Measurements from ENCODE around the gene BHLHE40. TPM values are rescaled to one million over a fixed set of nuclear protein-coding genes. Genes with fewer than 3 reads are reported as not detected.

BHLHE40 gene
- total RNA-seq, result 174 and 215 TPM in 2 replicates

GRCh38 chr3:4979428-4980228, at the start of gene BHLHE40:
Gene BHLHE40 (plus strand): TSS chr3:4979437. CDS start chr3:4979719, 282 bp downstream.
- peak within 1 kb of the TSS; percentile 95 for H3K4me3 ChIP-seq (ENCODE audit: low read depth, low read length)
- H3K36me3 ChIP-seq (ENCODE audit: control insufficient read depth, insufficient read depth, low read length), result peaks cover 6% of the 10 kb centered on the region
- no peaks in the 10 kb centered on the region for H3K27me3 ChIP-seq (ENCODE audit: control insufficient read depth, insufficient read depth, low read length)
- no peak for TF ChIP-seq CTCF (IDR thresholded peaks at IDR 0.05; ENCODE audit: insufficient read depth, low read length, poor library complexity, severe bottlenecking)
- no peak for DNase-seq (ENCODE audit: low read depth)

- no peak for DNase-seq (ENCODE audit: low read depth)
- Histone ChIP-seq H3K36me3 (ENCODE audit: control insufficient read depth, insufficient read depth, low read length) (no peaks in the 10 kb centered on the region), H3K4me3 (ENCODE audit: low read depth, low read length) (no peak overlapping the region), H3K27me3 (ENCODE audit: control insufficient read depth, insufficient read depth, low read length) (no peaks in the 10 kb centered on the region)
- no peak for TF ChIP-seq CTCF (IDR thresholded peaks at IDR 0.05; ENCODE audit: insufficient read depth, low read length, poor library complexity, severe bottlenecking)
Measured at GRCh38 chr3:4930501-4930900, 48.7 kb upstream of the BHLHE40 start.

GRCh38 chr3:4934050-4934449, 45.2 kb upstream of the BHLHE40 start:
- Histone ChIP-seq H3K27me3 (ENCODE audit: control insufficient read depth, insufficient read depth, low read length) (no peaks in the 10 kb centered on the region), H3K36me3 (ENCODE audit: control insufficient read depth, insufficient read depth, low read length) (no peaks in the 10 kb centered on the region), H3K4me3 (ENCODE audit: low read depth, low read length) (no peak overlapping the region)
- no peak for DNase-seq (ENCODE audit: low read depth)
- TF ChIP-seq CTCF (IDR thresholded peaks at IDR 0.05; ENCODE audit: insufficient read depth, low read length, poor library complexity, severe bottlenecking), result no peak

- DNase-seq (ENCODE audit: low read depth), result no peak
- no peak for TF ChIP-seq CTCF (IDR thresholded peaks at IDR 0.05; ENCODE audit: insufficient read depth, low read length, poor library complexity, severe bottlenecking)
- Histone ChIP-seq H3K27me3 (ENCODE audit: control insufficient read depth, insufficient read depth, low read length) (no peaks in the 10 kb centered on the region), H3K36me3 (ENCODE audit: control insufficient read depth, insufficient read depth, low read length) (no peaks in the 10 kb centered on the region), H3K4me3 (ENCODE audit: low read depth, low read length) (no peak overlapping the region)
Measured at GRCh38 chr3:4935347-4935746, 43.9 kb upstream of the BHLHE40 start.

GRCh38 chr3:4936982-4937614, 42.1 kb upstream of the BHLHE40 start:
- Histone ChIP-seq H3K4me3 (ENCODE audit: low read depth, low read length) (no peak overlapping the region), H3K27me3 (ENCODE audit: control insufficient read depth, insufficient read depth, low read length) (no peaks in the 10 kb centered on the region), H3K36me3 (ENCODE audit: control insufficient read depth, insufficient read depth, low read length) (no peaks in the 10 kb centered on the region)
- TF ChIP-seq CTCF (IDR thresholded peaks at IDR 0.05; ENCODE audit: insufficient read depth, low read length, poor library complexity, severe bottlenecking), result no peak
- DNase-seq (ENCODE audit: low read depth), result no peak

Data from kidney epithelial cell (primary cell).